ENCODE results near the gene SPATS2. TPM values are rescaled to one million over a fixed set of nuclear protein-coding genes. Genes with fewer than 3 reads are reported as not detected.

Gene SPATS2
- total and polyA plus RNA-seq, 3 donors from 2014 or later: 47.1 to 67.5 (median 65.0) TPM

- H3K4me3 ChIP-seq: no peak overlapping the region
- no peaks in the 10 kb centered on the region for H3K36me3 ChIP-seq (ENCODE audit: low read depth, missing control alignments)
- H3K27me3 ChIP-seq: no peaks in the 10 kb centered on the region
- H3K9me3 ChIP-seq: no peaks in the 10 kb centered on the region
- TF ChIP-seq CTCF (IDR thresholded peaks at IDR 0.05): no peak
- TF ChIP-seq POLR2A (IDR thresholded peaks at IDR 0.05): no peak
- DNase-seq: no peak
- WGBS, 2 donors: 88 to 92% methylated on average over 5 of the region's 5 CpGs
- H3K4me1 ChIP-seq: no peaks in the 10 kb centered on the region
- intact Hi-C loops (cut with DNase I; ENCODE audit: low total_unique reads): loop anchor here (10.0 kb wide), 1 partner anchor 170 kb away; the partner anchor contains the start of gene DNAJC22
- no peak overlapping the region for H3K27ac ChIP-seq
Measured at GRCh38 chr12:49515266-49515665, 148.0 kb downstream of the SPATS2 start.

- no peaks in the 10 kb centered on the region for H3K36me3 ChIP-seq (ENCODE audit: low read depth, missing control alignments)
- DNase-seq: no peak
- H3K27ac ChIP-seq: no peak overlapping the region
- no peaks in the 10 kb centered on the region for H3K9me3 ChIP-seq
- TF ChIP-seq POLR2A (IDR thresholded peaks at IDR 0.05) (no peak), CTCF (IDR thresholded peaks at IDR 0.05) (no peak)
- 76 to 92% methylated on average over 2 of the region's 2 CpGs for WGBS, 2 donors
- intact Hi-C loops (cut with DNase I; ENCODE audit: low total_unique reads): loop anchor here (10.0 kb wide), 1 partner anchor 174 kb away; the partner anchor contains the start of gene DNAJC22
- no peaks in the 10 kb centered on the region for H3K4me1 ChIP-seq
- no peak overlapping the region for H3K4me3 ChIP-seq
- no peaks in the 10 kb centered on the region for H3K27me3 ChIP-seq
Measured at GRCh38 chr12:49518914-49519573, 151.8 kb downstream of the SPATS2 start.

GRCh38 chr12:49519574-49519936 is 152.3 kb downstream of the SPATS2 start:
- Histone ChIP-seq H3K27ac (no peak overlapping the region), H3K36me3 (ENCODE audit: low read depth, missing control alignments) (no peaks in the 10 kb centered on the region), H3K4me1 (no peaks in the 10 kb centered on the region), H3K4me3 (no peak overlapping the region), H3K27me3 (no peaks in the 10 kb centered on the region), H3K9me3 (no peaks in the 10 kb centered on the region)
- no peak for TF ChIP-seq CTCF (IDR thresholded peaks at IDR 0.05)
- TF ChIP-seq POLR2A (IDR thresholded peaks at IDR 0.05): no peak
- 94 to 96% methylated on average over 5 of the region's 5 CpGs for WGBS, 2 donors
- intact Hi-C loops (cut with DNase I; ENCODE audit: low total_unique reads): loop anchor here (10.0 kb wide), 1 partner anchor 175 kb away; the partner anchor contains the start of gene DNAJC22
- DNase-seq: no peak

GRCh38 chr12:49521389-49521788 is 154.1 kb downstream of the SPATS2 start:
- no peaks in the 10 kb centered on the region for H3K4me1 ChIP-seq
- no peaks in the 10 kb centered on the region for H3K36me3 ChIP-seq (ENCODE audit: low read depth, missing control alignments)
- H3K27ac ChIP-seq: no peak overlapping the region
- intact Hi-C loops (cut with DNase I; ENCODE audit: low total_unique reads): no loop called here
- TF ChIP-seq POLR2A (IDR thresholded peaks at IDR 0.05): no peak
- no peak for TF ChIP-seq CTCF (IDR thresholded peaks at IDR 0.05)
- no peaks in the 10 kb centered on the region for H3K27me3 ChIP-seq
- no peaks in the 10 kb centered on the region for H3K9me3 ChIP-seq
- DNase-seq: no peak
- no peak overlapping the region for H3K4me3 ChIP-seq
- 74 to 76% methylated on average over 4 of the region's 4 CpGs for WGBS, 2 donors

Measured in testis (tissue), 3 donors.